HepG2 (cell line): Measurements from ENCODE around the gene NAALADL1. TPM values are rescaled to one million over a fixed set of nuclear protein-coding genes. Genes with fewer than 3 reads are reported as not detected.

Experiments
- ARHGAP35 ChIP-seq: sonication (generic); formaldehyde crosslinking; IDR thresholded peaks from 2 replicates; pipeline ENCODE4 v1.9.0; 2022; ENCODE audit warnings: mild to moderate bottlenecking, inconsistent platforms, moderate library complexity, missing genetic modification reagents, borderline replicate concordance
- ARID2 ChIP-seq: sonication (generic); formaldehyde crosslinking; IDR thresholded peaks from 2 replicates; pipeline ENCODE4 v1.8.1; 2022; ENCODE audit warnings: mild to moderate bottlenecking, missing genetic modification reagents, borderline replicate concordance
- BORCS8-MEF2B ChIP-seq: sonication (generic); formaldehyde crosslinking; IDR thresholded peaks from 2 replicates; pipeline ENCODE4 v1.8.0; 2022; ENCODE audit warnings: mild to moderate bottlenecking, missing genetic modification reagents
- CEBPB ChIP-seq: IDR thresholded peaks from 2 replicates; pipeline ENCODE4 v1.6.1; 2011; ENCODE audit warnings: low read depth, low read length, improper control_type of control experiment, borderline replicate concordance
- PAX8 ChIP-seq: sonication (generic); formaldehyde crosslinking; IDR thresholded peaks from 2 replicates; pipeline ENCODE4 v1.8.0; 2022; ENCODE audit warnings: mild to moderate bottlenecking, missing genetic modification reagents, borderline replicate concordance
- WIZ ChIP-seq: sonication (generic); formaldehyde crosslinking; IDR thresholded peaks from 2 replicates; pipeline ENCODE4 v1.5.1; 2020; ENCODE audit warnings: mild to moderate bottlenecking, missing genetic modification reagents
- ZFP36 ChIP-seq: fragments of 150-350 bp; IDR thresholded peaks from 2 replicates; pipeline ENCODE4 v1.6.1; 2018; ENCODE audit warnings: borderline replicate concordance, low read length, low read depth; ENCODE audit not compliant: partially characterized antibody
- ZFP41 ChIP-seq: sonication (generic); formaldehyde crosslinking; IDR thresholded peaks from 2 replicates; pipeline ENCODE4 v1.4.0; 2020; ENCODE audit warnings: mild to moderate bottlenecking, missing genetic modification reagents, borderline replicate concordance
- ZMYM2 ChIP-seq: sonication (generic); formaldehyde crosslinking; IDR thresholded peaks from 2 replicates; pipeline ENCODE4 v1.8.0; 2022; ENCODE audit warnings: mild to moderate bottlenecking, missing genetic modification reagents
- ZNF350 ChIP-seq: sonication (generic); formaldehyde crosslinking; IDR thresholded peaks from 2 replicates; pipeline ENCODE4 v1.4.0; 2020; ENCODE audit warnings: mild to moderate bottlenecking, low read depth, missing genetic modification reagents, borderline replicate concordance
- ZNF530 ChIP-seq: sonication (generic); formaldehyde crosslinking; IDR thresholded peaks from 2 replicates; pipeline ENCODE4 v1.5.0; 2020; ENCODE audit warnings: low read depth, mild to moderate bottlenecking, missing genetic modification reagents
- ZNF546 ChIP-seq: sonication (generic); formaldehyde crosslinking; conservative IDR thresholded peaks from 2 replicates; pipeline ENCODE4 v1.8.1; 2023; ENCODE audit warnings: mild to moderate bottlenecking, missing genetic modification reagents
- ZNF605 ChIP-seq: sonication (generic); formaldehyde crosslinking; IDR thresholded peaks from 2 replicates; pipeline ENCODE4 v1.8.0; 2022; ENCODE audit warnings: mild to moderate bottlenecking, missing genetic modification reagents
- ZNF766 ChIP-seq: sonication (generic); formaldehyde crosslinking; IDR thresholded peaks from 2 replicates; pipeline ENCODE4 v1.5.0; 2020; ENCODE audit warnings: missing genetic modification reagents, borderline replicate concordance
- polyA plus RNA-seq, 8 experiments: library from polyadenylated mRNA; depleted of rRNA in 3 of 8; stranded (reverse) in 7 of 8; unstranded in 1 of 8; fragments of >200 nt; fragmentation: Illumina TruSeq in 4 of 8; extraction: Trizol in 4 of 8; gene quantifications; 2 replicates each; pipeline versions ENCODE4 v1.2.1 to v1.2.3, GENCODE V29; 2011 to 2016; ENCODE audit warnings: low read depth in 4 of 8, missing spikeins in 1 of 8, mixed read lengths in 1 of 8; ENCODE audit not compliant: insufficient read depth in 1 of 8
- total RNA-seq, 5 experiments: library from RNA; depleted of rRNA; stranded (reverse); fragments of >200 nt; fragmentation: Illumina TruSeq; extraction: Trizol; gene quantifications; 2 replicates each; pipeline ENCODE4 v1.2.3, GENCODE V29; 2016; ENCODE audit warnings: low read depth in 1 of 5
- TF ChIP-seq, protein P1 (sequence below): sonication (generic); formaldehyde crosslinking; IDR thresholded peaks from 2 replicates; pipeline ENCODE4 v1.4.0; 2020; ENCODE audit warnings: missing genetic modification reagents
- TF ChIP-seq, protein P2 (sequence below): sonication (generic); formaldehyde crosslinking; IDR thresholded peaks from 2 replicates; pipeline ENCODE4 v1.8.1; 2023; ENCODE audit warnings: mild to moderate bottlenecking, inconsistent platforms, moderate library complexity, missing genetic modification reagents, borderline replicate concordance
- TF ChIP-seq, protein P3 (sequence below): sonication (generic); formaldehyde crosslinking; IDR thresholded peaks from 2 replicates; pipeline ENCODE4 v1.4.0; 2020; ENCODE audit warnings: low read depth, mild to moderate bottlenecking, missing genetic modification reagents
- TF ChIP-seq, protein P4 (sequence below): sonication (generic); formaldehyde crosslinking; IDR thresholded peaks from 2 replicates; pipeline ENCODE4 v1.5.0; 2020; ENCODE audit warnings: mild to moderate bottlenecking, missing genetic modification reagents, borderline replicate concordance
- TF ChIP-seq, protein P5 (sequence below): sonication (generic); formaldehyde crosslinking; IDR thresholded peaks from 2 replicates; pipeline ENCODE4 v1.4.0; 2020; ENCODE audit warnings: missing genetic modification reagents, borderline replicate concordance

Gene NAALADL1
- total and polyA plus RNA-seq, 2 of the 13 experiments (the other 11 are each of a cell fraction or from before 2014, with no cell fraction given), result 9.3 to 33.9 TPM

DNA sequence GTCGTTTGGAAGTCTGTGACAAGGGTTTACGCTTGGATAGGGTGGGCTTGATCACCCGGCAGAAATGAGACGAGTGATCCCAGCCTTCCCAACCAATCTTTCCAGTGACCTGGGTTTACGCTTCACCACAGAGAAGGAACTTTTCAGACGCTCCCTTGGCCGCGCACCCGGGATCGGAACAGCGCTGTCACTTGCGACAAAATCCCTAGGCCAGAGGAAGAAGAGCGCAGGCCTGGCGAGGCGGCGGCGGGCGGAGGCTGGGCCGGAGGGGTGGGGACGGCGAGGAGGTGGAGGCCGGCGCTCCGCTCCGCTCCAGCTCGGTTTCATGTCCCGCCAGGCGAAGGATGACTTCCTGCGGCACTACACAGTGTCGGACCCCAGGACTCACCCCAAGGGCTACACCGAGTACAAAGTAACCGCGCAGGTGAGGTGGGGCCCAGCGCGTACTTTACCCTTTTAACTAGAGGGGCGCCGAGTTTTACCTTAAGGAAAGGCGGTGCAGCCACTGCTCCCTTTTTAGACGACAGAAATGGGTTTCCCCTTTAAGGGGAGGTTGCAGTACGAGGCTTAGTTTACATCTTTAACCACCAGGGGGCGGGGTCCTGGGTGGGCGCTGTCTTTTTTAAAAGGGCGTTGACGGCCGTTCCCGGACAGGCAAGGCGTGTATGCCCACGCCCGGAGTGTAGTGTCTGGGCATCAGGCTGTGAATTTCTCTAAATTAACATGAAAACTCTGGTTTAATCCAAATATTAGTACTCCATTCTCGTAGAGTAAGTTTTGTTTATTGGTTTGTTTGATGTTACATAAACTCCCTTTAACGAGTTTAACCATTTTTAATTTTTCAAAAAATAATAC lies 30.9 kb downstream of the NAALADL1 start, which contains the start of gene SNX15 (continued):
- peak; percentile 89 for TF ChIP-seq ZNF605 (CRISPR knock-in tag)
- TF ChIP-seq ARHGAP35 (CRISPR knock-in tag), result no peak
- no peak for TF ChIP-seq ZMYM2
- peak; percentile 68; the same call in 1 of the 2 replicates for TF ChIP-seq ZNF766
- TF ChIP-seq ZNF350 (CRISPR knock-in tag), result peak; percentile 83; the same call in 1 of the 2 replicates
- no peak for TF ChIP-seq ARID2 (CRISPR knock-in tag)
- no peak for TF ChIP-seq CEBPB
- TF ChIP-seq, protein P1, sequence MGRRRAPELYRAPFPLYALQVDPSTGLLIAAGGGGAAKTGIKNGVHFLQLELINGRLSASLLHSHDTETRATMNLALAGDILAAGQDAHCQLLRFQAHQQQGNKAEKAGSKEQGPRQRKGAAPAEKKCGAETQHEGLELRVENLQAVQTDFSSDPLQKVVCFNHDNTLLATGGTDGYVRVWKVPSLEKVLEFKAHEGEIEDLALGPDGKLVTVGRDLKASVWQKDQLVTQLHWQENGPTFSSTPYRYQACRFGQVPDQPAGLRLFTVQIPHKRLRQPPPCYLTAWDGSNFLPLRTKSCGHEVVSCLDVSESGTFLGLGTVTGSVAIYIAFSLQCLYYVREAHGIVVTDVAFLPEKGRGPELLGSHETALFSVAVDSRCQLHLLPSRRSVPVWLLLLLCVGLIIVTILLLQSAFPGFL (CRISPR knock-in tag), result no peak
- TF ChIP-seq ZNF546 (CRISPR knock-in tag), result no peak
- peak; percentile 75; the same call in 1 of the 2 replicates for TF ChIP-seq WIZ (CRISPR knock-in tag)
- TF ChIP-seq, protein P2, sequence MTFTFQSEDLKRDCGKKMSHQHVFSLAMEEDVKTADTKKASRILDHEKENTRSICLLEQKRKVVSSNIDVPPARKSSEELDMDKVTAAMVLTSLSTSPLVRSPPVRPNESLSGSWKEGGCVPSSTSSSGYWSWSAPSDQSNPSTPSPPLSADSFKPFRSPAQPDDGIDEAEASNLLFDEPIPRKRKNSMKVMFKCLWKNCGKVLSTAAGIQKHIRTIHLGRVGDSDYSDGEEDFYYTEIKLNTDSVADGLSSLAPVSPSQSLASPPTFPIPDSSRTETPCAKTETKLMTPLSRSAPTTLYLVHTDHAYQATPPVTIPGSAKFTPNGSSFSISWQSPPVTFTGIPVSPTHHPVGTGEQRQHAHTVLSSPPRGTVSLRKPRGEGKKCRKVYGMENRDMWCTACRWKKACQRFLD (CRISPR knock-in tag), result no peak; the same call in 1 of the 2 replicates
- peak; percentile 64; the same call in 1 of the 2 replicates for TF ChIP-seq ZFP41 (CRISPR knock-in tag)
- TF ChIP-seq ZNF530, result no peak
- 0 out of 2 replicates have a peak, but pooled peaks have one; percentile 28 for TF ChIP-seq BORCS8-MEF2B (CRISPR knock-in tag)
- TF ChIP-seq, protein P3, sequence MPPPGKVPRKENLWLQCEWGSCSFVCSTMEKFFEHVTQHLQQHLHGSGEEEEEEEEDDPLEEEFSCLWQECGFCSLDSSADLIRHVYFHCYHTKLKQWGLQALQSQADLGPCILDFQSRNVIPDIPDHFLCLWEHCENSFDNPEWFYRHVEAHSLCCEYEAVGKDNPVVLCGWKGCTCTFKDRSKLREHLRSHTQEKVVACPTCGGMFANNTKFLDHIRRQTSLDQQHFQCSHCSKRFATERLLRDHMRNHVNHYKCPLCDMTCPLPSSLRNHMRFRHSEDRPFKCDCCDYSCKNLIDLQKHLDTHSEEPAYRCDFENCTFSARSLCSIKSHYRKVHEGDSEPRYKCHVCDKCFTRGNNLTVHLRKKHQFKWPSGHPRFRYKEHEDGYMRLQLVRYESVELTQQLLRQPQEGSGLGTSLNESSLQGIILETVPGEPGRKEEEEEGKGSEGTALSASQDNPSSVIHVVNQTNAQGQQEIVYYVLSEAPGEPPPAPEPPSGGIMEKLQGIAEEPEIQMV (CRISPR knock-in tag), result no peak
- TF ChIP-seq, protein P4, sequence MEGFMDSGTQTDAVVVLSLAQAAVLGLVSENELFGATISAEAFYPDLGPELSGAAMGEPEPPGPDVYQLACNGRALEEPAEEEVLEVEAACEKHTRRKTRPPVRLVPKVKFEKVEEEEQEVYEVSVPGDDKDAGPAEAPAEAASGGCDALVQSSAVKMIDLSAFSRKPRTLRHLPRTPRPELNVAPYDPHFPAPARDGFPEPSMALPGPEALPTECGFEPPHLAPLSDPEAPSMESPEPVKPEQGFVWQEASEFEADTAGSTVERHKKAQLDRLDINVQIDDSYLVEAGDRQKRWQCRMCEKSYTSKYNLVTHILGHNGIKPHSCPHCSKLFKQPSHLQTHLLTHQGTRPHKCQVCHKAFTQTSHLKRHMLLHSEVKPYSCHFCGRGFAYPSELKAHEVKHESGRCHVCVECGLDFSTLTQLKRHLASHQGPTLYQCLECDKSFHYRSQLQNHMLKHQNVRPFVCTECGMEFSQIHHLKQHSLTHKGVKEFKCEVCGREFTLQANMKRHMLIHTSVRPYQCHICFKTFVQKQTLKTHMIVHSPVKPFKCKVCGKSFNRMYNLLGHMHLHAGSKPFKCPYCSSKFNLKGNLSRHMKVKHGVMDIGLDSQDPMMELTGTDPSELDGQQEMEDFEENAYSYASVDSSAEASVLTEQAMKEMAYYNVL (CRISPR knock-in tag), result peak; percentile 66; the same call in 1 of the 2 replicates
- TF ChIP-seq ZFP36, result no peak
- TF ChIP-seq, protein P5, sequence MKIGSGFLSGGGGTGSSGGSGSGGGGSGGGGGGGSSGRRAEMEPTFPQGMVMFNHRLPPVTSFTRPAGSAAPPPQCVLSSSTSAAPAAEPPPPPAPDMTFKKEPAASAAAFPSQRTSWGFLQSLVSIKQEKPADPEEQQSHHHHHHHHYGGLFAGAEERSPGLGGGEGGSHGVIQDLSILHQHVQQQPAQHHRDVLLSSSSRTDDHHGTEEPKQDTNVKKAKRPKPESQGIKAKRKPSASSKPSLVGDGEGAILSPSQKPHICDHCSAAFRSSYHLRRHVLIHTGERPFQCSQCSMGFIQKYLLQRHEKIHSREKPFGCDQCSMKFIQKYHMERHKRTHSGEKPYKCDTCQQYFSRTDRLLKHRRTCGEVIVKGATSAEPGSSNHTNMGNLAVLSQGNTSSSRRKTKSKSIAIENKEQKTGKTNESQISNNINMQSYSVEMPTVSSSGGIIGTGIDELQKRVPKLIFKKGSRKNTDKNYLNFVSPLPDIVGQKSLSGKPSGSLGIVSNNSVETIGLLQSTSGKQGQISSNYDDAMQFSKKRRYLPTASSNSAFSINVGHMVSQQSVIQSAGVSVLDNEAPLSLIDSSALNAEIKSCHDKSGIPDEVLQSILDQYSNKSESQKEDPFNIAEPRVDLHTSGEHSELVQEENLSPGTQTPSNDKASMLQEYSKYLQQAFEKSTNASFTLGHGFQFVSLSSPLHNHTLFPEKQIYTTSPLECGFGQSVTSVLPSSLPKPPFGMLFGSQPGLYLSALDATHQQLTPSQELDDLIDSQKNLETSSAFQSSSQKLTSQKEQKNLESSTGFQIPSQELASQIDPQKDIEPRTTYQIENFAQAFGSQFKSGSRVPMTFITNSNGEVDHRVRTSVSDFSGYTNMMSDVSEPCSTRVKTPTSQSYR (CRISPR knock-in tag), result no peak
- TF ChIP-seq PAX8, result no peak
